ENCODE data around the gene CELSR1. TPM values are rescaled to one million over a fixed set of nuclear protein-coding genes. Genes with fewer than 3 reads are reported as not detected.

CELSR1 gene
- total and polyA plus RNA-seq, 2 of the 13 experiments (the other 11 are each of a cell fraction or from before 2014, with no cell fraction given): 0.78 to 1.8 TPM

- TF ChIP-seq CTCF (CRISPR knock-in tag; IDR thresholded peaks at IDR 0.05): peak; percentile 39
- TF ChIP-seq SMAD3 (CRISPR knock-in tag; IDR thresholded peaks at IDR 0.05): peak; percentile 75; the same call in 1 of the 2 replicates
- no peak for TF ChIP-seq STAT6 (CRISPR knock-in tag; IDR thresholded peaks at IDR 0.05; ENCODE audit: borderline replicate concordance)
- peak; percentile 27; the same call in 1 of the 2 replicates for TF ChIP-seq CREM (IDR thresholded peaks at IDR 0.05)
- TF ChIP-seq CREM (CRISPR knock-in tag; IDR thresholded peaks at IDR 0.05): no peak
- TF ChIP-seq ZNF598 (CRISPR knock-in tag; IDR thresholded peaks at IDR 0.05; ENCODE audit: borderline replicate concordance): 0 out of 2 replicates have a peak, but pooled peaks have one; percentile 22
- TF ChIP-seq ZNF121 (CRISPR knock-in tag; IDR thresholded peaks at IDR 0.05): peak; percentile 68; the same call in 1 of the 2 replicates
- peak; percentile 26; the same call in 1 of the 2 replicates for TF ChIP-seq MIXL1 (CRISPR knock-in tag; IDR thresholded peaks at IDR 0.05)
- TF ChIP-seq NR3C1 (CRISPR knock-in tag; IDR thresholded peaks at IDR 0.05): no peak
- no peak for TF ChIP-seq ZBTB3 (CRISPR knock-in tag; IDR thresholded peaks at IDR 0.05; ENCODE audit: borderline replicate concordance, low read depth)
- peak; percentile 52; the same call in 1 of the 2 replicates for TF ChIP-seq BCL6 (CRISPR knock-in tag; IDR thresholded peaks at IDR 0.05)
- no peak for TF ChIP-seq HMG20B (CRISPR knock-in tag; conservative IDR thresholded peaks at IDR 0.05)
- TF ChIP-seq TFDP1 (CRISPR knock-in tag; IDR thresholded peaks at IDR 0.05; ENCODE audit: borderline replicate concordance): peak; percentile 52; the same call in 1 of the 2 replicates
- TF ChIP-seq TFDP2 (CRISPR knock-in tag; IDR thresholded peaks at IDR 0.05): peak; percentile 60
- TF ChIP-seq RARA (CRISPR knock-in tag; IDR thresholded peaks at IDR 0.05): peak; percentile 70
- TF ChIP-seq CBX5 (CRISPR knock-in tag; IDR thresholded peaks at IDR 0.05; ENCODE audit: borderline replicate concordance): 0 out of 2 replicates have a peak, but pooled peaks have one; percentile 18
- peak in 1 of 2 experiments; percentile 18; a peak in 1 of 4 replicates for TF ChIP-seq REST (IDR thresholded peaks at IDR 0.05; ENCODE audit: borderline replicate concordance in 1 of 2, low read depth in 1 of 2, low read length in 2 of 2)
- 0 out of 2 replicates have a peak, but pooled peaks have one; percentile 36 for TF ChIP-seq ATF7-NPFF (CRISPR knock-in tag; IDR thresholded peaks at IDR 0.05; ENCODE audit: low read depth)
Measured at GRCh38 chr22:46430961-46431838, 106.2 kb downstream of the CELSR1 start (continued).
